DOHH2 (cell line): ENCODE measurements around the gene ADGRB3.

Experiments used
- H3F3A ChIP-seq: fragments of 200-600 bp; sonication (generic), shearing (Covaris generic); 2 replicates; pipeline ENCODE4 v1.6.0; 2016; ENCODE audit warnings: antibody characterized with exemption, mild to moderate bottlenecking; ENCODE audit not compliant: control insufficient read depth, insufficient read depth
- H3K27ac ChIP-seq: fragments of 200-600 bp; sonication (generic); 2 replicates; pipeline ENCODE4 v1.5.1; 2014; ENCODE audit warnings: low read depth, mild to moderate bottlenecking, low read length, moderate library complexity
- H3K27me3 ChIP-seq: fragments of 200-600 bp; sonication (generic); 2 replicates; pipeline ENCODE4 v1.6.1; 2014; ENCODE audit warnings: mild to moderate bottlenecking, low read length, mixed read lengths; ENCODE audit not compliant: control insufficient read depth
- H3K36me3 ChIP-seq: fragments of 200-600 bp; sonication (generic); 2 replicates; pipeline ENCODE4 v1.6.1; 2014; ENCODE audit warnings: mild to moderate bottlenecking, low read length, moderate library complexity, mixed read lengths; ENCODE audit not compliant: control insufficient read depth
- H3K4me1 ChIP-seq: fragments of 200-600 bp; sonication (generic); 2 replicates; pipeline ENCODE4 v1.6.1; 2014; ENCODE audit warnings: mild to moderate bottlenecking, low read length, mixed read lengths; ENCODE audit not compliant: control insufficient read depth
- H3K4me2 ChIP-seq: fragments of 200-600 bp; sonication (generic); 2 replicates; pipeline ENCODE4 v1.6.0; 2014; ENCODE audit warnings: mild to moderate bottlenecking, low read length, moderate library complexity
- H3K4me3 ChIP-seq: fragments of 200-600 bp; sonication (generic); 2 replicates; pipeline ENCODE4 v1.5.1; 2014; ENCODE audit warnings: mild to moderate bottlenecking, low read length, mixed read lengths
- H3K79me2 ChIP-seq: fragments of 200-600 bp; sonication (generic); 2 replicates; pipeline ENCODE4 v1.6.1; 2014; ENCODE audit warnings: mild to moderate bottlenecking, low read length, mixed read lengths; ENCODE audit not compliant: control insufficient read depth
- H3K9me2 ChIP-seq: fragments of 200-600 bp; sonication (generic); replicated peaks from 2 replicates; pipeline ENCODE4 v1.6.1; 2014; ENCODE audit warnings: mild to moderate bottlenecking, low read length, mixed read lengths; ENCODE audit not compliant: control insufficient read depth
- H3K9me3 ChIP-seq: fragments of 200-600 bp; sonication (generic); 2 replicates; pipeline ENCODE4 v1.6.1; 2014; ENCODE audit warnings: antibody characterized with exemption, low read length, mixed read lengths; ENCODE audit not compliant: control insufficient read depth, insufficient read depth
- H4K20me1 ChIP-seq: fragments of 200-600 bp; sonication (generic); 2 replicates; pipeline ENCODE4 v1.6.0; 2014; ENCODE audit warnings: low read depth, mild to moderate bottlenecking, antibody characterized with exemption, low read length, moderate library complexity; ENCODE audit not compliant: control insufficient read depth, insufficient read depth
- EZH2phosphoT487 ChIP-seq: fragments of 200-600 bp; sonication (generic); IDR thresholded peaks from 2 replicates; pipeline ENCODE4 v1.6.1; 2017; ENCODE audit warnings: borderline replicate concordance, mild to moderate bottlenecking, antibody characterized with exemption, low read length, moderate library complexity, mixed read lengths
- TF ChIP-seq, protein P1 (sequence below): fragments of 200-600 bp; sonication (generic); IDR thresholded peaks from one replicate; pipeline ENCODE4 v1.5.1; 2014; ENCODE audit warnings: antibody characterized with exemption, mild to moderate bottlenecking, low read depth, low read length; ENCODE audit not compliant: poor library complexity, severe bottlenecking

The ADGRB3 gene

GRCh38 chr6:68639826-68640490 lies 4.9 kb downstream of the ADGRB3 start:
- H3K36me3 ChIP-seq, result no peaks in the 10 kb centered on the region
- no peaks in the 10 kb centered on the region for H3K79me2 ChIP-seq
- H3K4me2 ChIP-seq, result no peak overlapping the region
- no peaks in the 10 kb centered on the region for H3F3A ChIP-seq
- H3K4me3 ChIP-seq, result no peak overlapping the region
- no peaks in the 10 kb centered on the region for H3K4me1 ChIP-seq
- no peak for TF ChIP-seq EZH2phosphoT487
- TF ChIP-seq, protein P1, sequence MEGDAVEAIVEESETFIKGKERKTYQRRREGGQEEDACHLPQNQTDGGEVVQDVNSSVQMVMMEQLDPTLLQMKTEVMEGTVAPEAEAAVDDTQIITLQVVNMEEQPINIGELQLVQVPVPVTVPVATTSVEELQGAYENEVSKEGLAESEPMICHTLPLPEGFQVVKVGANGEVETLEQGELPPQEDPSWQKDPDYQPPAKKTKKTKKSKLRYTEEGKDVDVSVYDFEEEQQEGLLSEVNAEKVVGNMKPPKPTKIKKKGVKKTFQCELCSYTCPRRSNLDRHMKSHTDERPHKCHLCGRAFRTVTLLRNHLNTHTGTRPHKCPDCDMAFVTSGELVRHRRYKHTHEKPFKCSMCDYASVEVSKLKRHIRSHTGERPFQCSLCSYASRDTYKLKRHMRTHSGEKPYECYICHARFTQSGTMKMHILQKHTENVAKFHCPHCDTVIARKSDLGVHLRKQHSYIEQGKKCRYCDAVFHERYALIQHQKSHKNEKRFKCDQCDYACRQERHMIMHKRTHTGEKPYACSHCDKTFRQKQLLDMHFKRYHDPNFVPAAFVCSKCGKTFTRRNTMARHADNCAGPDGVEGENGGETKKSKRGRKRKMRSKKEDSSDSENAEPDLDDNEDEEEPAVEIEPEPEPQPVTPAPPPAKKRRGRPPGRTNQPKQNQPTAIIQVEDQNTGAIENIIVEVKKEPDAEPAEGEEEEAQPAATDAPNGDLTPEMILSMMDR, result no peak
- H3K27me3 ChIP-seq, result peaks cover 18% of the 10 kb centered on the region
- H4K20me1 ChIP-seq, result no peaks in the 10 kb centered on the region
- H3K27ac ChIP-seq, result no peak overlapping the region
- no peaks in the 10 kb centered on the region for H3K9me3 ChIP-seq
- H3K9me2 ChIP-seq, result no peaks in the 10 kb centered on the region

- no peaks in the 10 kb centered on the region for H3K36me3 ChIP-seq
- H3F3A ChIP-seq, result no peaks in the 10 kb centered on the region
- H3K79me2 ChIP-seq, result no peaks in the 10 kb centered on the region
- no peaks in the 10 kb centered on the region for H4K20me1 ChIP-seq
- no peaks in the 10 kb centered on the region for H3K9me2 ChIP-seq
- TF ChIP-seq, protein P1, result no peak
- no peak for TF ChIP-seq EZH2phosphoT487
- no peak overlapping the region for H3K27ac ChIP-seq
- no peaks in the 10 kb centered on the region for H3K9me3 ChIP-seq
- H3K4me2 ChIP-seq, result no peak overlapping the region
- no peaks in the 10 kb centered on the region for H3K4me1 ChIP-seq
- H3K27me3 ChIP-seq, result peaks cover 15% of the 10 kb centered on the region
- H3K4me3 ChIP-seq, result no peak overlapping the region
Observed at GRCh38 chr6:68640491-68640835, 5.4 kb downstream of the ADGRB3 start.

DNA sequence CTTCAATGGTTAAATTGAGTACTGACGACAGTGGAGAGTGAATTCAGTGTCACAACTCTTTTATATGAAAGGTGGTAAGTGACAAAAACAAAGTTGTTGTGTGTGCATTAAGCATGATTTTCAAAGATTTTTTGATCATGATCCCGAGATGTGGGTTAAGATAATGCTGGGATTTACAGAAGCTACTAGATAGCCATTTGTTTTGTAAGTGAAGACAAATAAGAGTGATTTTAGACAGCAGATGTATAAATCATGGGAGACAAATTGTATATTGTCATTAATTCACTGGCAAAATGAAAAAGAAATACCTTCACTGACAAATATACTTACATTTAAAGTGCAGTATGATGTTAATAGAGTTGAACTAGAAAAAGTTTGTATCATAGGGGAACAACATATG lies 6.1 kb downstream of the ADGRB3 start:
- H3K9me2 ChIP-seq, result no peaks in the 10 kb centered on the region
- H3K9me3 ChIP-seq, result no peaks in the 10 kb centered on the region
- H3K79me2 ChIP-seq, result no peaks in the 10 kb centered on the region
- no peaks in the 10 kb centered on the region for H4K20me1 ChIP-seq
- TF ChIP-seq, protein P1, result no peak
- TF ChIP-seq EZH2phosphoT487, result no peak
- H3K4me2 ChIP-seq, result no peak overlapping the region
- no peak overlapping the region for H3K27ac ChIP-seq
- no peaks in the 10 kb centered on the region for H3K4me1 ChIP-seq
- H3K36me3 ChIP-seq, result no peaks in the 10 kb centered on the region
- H3K27me3 ChIP-seq, result peaks cover 8% of the 10 kb centered on the region
- no peak overlapping the region for H3K4me3 ChIP-seq
- no peaks in the 10 kb centered on the region for H3F3A ChIP-seq

- no peak overlapping the region for H3K4me2 ChIP-seq
- H3K27me3 ChIP-seq, result peaks cover 2% of the 10 kb centered on the region; the same call in 1 of the 2 replicates
- H3F3A ChIP-seq, result no peaks in the 10 kb centered on the region
- no peaks in the 10 kb centered on the region for H3K4me1 ChIP-seq
- no peaks in the 10 kb centered on the region for H4K20me1 ChIP-seq
- no peak overlapping the region for H3K27ac ChIP-seq
- H3K9me3 ChIP-seq, result no peaks in the 10 kb centered on the region
- TF ChIP-seq, protein P1, result no peak
- no peak for TF ChIP-seq EZH2phosphoT487
- no peaks in the 10 kb centered on the region for H3K9me2 ChIP-seq
- no peaks in the 10 kb centered on the region for H3K36me3 ChIP-seq
- H3K79me2 ChIP-seq, result no peaks in the 10 kb centered on the region
- no peak overlapping the region for H3K4me3 ChIP-seq
Observed at GRCh38 chr6:68642081-68642480, 7.0 kb downstream of the ADGRB3 start.
